ENCODE data around the gene TMPRSS2.
"Not testable (repeated sequence)": the region's sequence is repeated elsewhere in the genome, so short reads cannot be mapped to it uniquely, and the experiment has no call there.

The TMPRSS2 gene

GRCh38 chr21:41425588-41425953, 82.4 kb downstream of the TMPRSS2 start:
- no peak for TF ChIP-seq CTCF (IDR thresholded peaks at IDR 0.05; ENCODE audit: borderline replicate concordance, insufficient read depth, low read depth, low read length)
- H3K4me3 ChIP-seq (ENCODE audit: low read depth, low read length) = peak overlapping the region; percentile 99

- not testable (repeated sequence) for H3K4me3 ChIP-seq (ENCODE audit: low read depth, low read length)
Measured at GRCh38 chr21:41423305-41423636, 84.7 kb downstream of the TMPRSS2 start.

- no peak overlapping the region for H3K4me3 ChIP-seq (ENCODE audit: low read depth, low read length)
- TF ChIP-seq CTCF (IDR thresholded peaks at IDR 0.05; ENCODE audit: borderline replicate concordance, insufficient read depth, low read depth, low read length) = no peak
Measured at GRCh38 chr21:41422546-41423304, 85.2 kb downstream of the TMPRSS2 start.

GRCh38 chr21:41420998-41421397, 87.0 kb downstream of the TMPRSS2 start:
- not testable (repeated sequence) for H3K4me3 ChIP-seq (ENCODE audit: low read depth, low read length)

- no peak for TF ChIP-seq CTCF (IDR thresholded peaks at IDR 0.05; ENCODE audit: borderline replicate concordance, insufficient read depth, low read depth, low read length)
- H3K4me3 ChIP-seq (ENCODE audit: low read depth, low read length) = peak overlapping the region; percentile 62
Measured at GRCh38 chr21:41419921-41420862, 87.8 kb downstream of the TMPRSS2 start.

GRCh38 chr21:41418956-41419680, 88.8 kb downstream of the TMPRSS2 start:
- TF ChIP-seq CTCF (IDR thresholded peaks at IDR 0.05; ENCODE audit: borderline replicate concordance, insufficient read depth, low read depth, low read length) = no peak

GRCh38 chr21:41418393-41418792, 89.6 kb downstream of the TMPRSS2 start:
- TF ChIP-seq CTCF (IDR thresholded peaks at IDR 0.05; ENCODE audit: borderline replicate concordance, insufficient read depth, low read depth, low read length) = no peak
- no peak overlapping the region for H3K4me3 ChIP-seq (ENCODE audit: low read depth, low read length)

More at GRCh38 chr21:41418956-41419680, 88.8 kb downstream of the TMPRSS2 start:
- no peak overlapping the region for H3K4me3 ChIP-seq (ENCODE audit: low read depth, low read length)

- not testable (repeated sequence) for H3K4me3 ChIP-seq (ENCODE audit: low read depth, low read length)
Measured at GRCh38 chr21:41417505-41417904, 90.5 kb downstream of the TMPRSS2 start.

Measured in GM12875 (cell line).